Measurements from ENCODE around the gene CCDC8. TPM values are rescaled to one million over a fixed set of nuclear protein-coding genes. Genes with fewer than 3 reads are reported as not detected.
"Not testable (repeated sequence)": the region's sequence is repeated elsewhere in the genome, so short reads cannot be mapped to it uniquely, and the experiment has no call there.

The CCDC8 gene
- total RNA-seq, 3 donors from 2014 or later: 0.75 to 3.4 (median 1.7) TPM

GRCh38 chr19:46448601-46449000 is 35.2 kb upstream of the CCDC8 start:
- Histone ChIP-seq H3K36me3 (ENCODE audit: low read depth) (no peaks in the 10 kb centered on the region), H3K4me3 (no peak overlapping the region), H3K4me1 (ENCODE audit: low read depth) (no peaks in the 10 kb centered on the region), H3K9me3 (no peaks in the 10 kb centered on the region)
- intact Hi-C loops (cut with DNase I, micrococcal nuclease): no loop called here
- no peak for DNase-seq
- TF ChIP-seq, protein P1, sequence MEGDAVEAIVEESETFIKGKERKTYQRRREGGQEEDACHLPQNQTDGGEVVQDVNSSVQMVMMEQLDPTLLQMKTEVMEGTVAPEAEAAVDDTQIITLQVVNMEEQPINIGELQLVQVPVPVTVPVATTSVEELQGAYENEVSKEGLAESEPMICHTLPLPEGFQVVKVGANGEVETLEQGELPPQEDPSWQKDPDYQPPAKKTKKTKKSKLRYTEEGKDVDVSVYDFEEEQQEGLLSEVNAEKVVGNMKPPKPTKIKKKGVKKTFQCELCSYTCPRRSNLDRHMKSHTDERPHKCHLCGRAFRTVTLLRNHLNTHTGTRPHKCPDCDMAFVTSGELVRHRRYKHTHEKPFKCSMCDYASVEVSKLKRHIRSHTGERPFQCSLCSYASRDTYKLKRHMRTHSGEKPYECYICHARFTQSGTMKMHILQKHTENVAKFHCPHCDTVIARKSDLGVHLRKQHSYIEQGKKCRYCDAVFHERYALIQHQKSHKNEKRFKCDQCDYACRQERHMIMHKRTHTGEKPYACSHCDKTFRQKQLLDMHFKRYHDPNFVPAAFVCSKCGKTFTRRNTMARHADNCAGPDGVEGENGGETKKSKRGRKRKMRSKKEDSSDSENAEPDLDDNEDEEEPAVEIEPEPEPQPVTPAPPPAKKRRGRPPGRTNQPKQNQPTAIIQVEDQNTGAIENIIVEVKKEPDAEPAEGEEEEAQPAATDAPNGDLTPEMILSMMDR (IDR thresholded peaks at IDR 0.05): no peak
- no peak for ATAC-seq

- no peaks in the 10 kb centered on the region for H3K9me3 ChIP-seq
- H3K4me1 ChIP-seq (ENCODE audit: low read depth): no peaks in the 10 kb centered on the region
- TF ChIP-seq, protein P1 (IDR thresholded peaks at IDR 0.05): no peak
- no peaks in the 10 kb centered on the region for H3K36me3 ChIP-seq (ENCODE audit: low read depth)
- DNase-seq: no peak
- H3K4me3 ChIP-seq: no peak overlapping the region
- no peak for ATAC-seq
- intact Hi-C loops (cut with DNase I, micrococcal nuclease): no loop called here
These were observed 34.5 kb upstream of the CCDC8 start for GRCh38 chr19:46447824-46448223.

DNA sequence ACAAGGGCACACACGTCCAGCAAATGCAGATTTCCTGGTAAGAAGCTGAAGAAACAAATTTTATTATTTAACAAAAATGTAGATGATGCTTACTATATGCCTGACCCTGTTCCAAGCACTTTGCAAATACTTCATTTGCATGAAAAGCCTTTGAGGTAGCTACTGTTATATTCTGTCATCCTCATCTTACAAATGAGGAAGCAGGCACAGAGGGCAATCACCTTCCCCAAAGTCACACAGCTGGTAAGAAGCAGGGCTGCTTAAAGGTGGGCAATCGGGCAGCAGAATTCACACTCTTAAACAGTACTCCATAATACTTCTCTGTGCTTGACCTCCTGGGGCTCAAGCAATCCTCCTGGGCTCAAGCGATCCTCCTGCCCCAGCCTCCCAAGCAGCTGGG is 33.6 kb upstream of the CCDC8 start:
- intact Hi-C loops (cut with DNase I, micrococcal nuclease): no loop called here
- H3K9me3 ChIP-seq: no peaks in the 10 kb centered on the region
- TF ChIP-seq, protein P1 (IDR thresholded peaks at IDR 0.05): no peak

DNA sequence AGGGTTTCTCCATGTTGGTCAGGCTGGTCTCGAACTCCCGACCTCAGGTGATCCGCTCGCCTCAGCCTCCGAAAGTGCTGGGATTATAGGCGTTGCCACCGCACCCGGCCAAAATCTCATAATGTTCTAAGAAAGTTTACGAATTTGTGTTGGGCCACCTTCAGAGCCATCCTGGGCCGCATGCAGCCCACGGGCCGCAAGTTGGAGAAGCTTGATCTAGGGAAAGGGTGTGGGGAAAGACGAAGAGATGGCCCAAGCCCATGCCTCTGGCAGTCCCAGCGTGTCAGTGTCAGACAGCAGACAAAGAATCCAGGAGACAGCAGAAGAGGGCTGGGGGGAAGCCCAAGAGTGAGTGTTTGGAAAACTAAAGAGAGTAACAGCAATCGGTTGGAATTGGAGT is 32.7 kb upstream of the CCDC8 start:
- H3K36me3 ChIP-seq (ENCODE audit: low read depth): no peaks in the 10 kb centered on the region
- no peak overlapping the region for H3K4me3 ChIP-seq
- no peaks in the 10 kb centered on the region for H3K9me3 ChIP-seq
- no peaks in the 10 kb centered on the region for H3K4me1 ChIP-seq (ENCODE audit: low read depth)
- no peak for DNase-seq
- ATAC-seq: no peak
- intact Hi-C loops (cut with DNase I, micrococcal nuclease): no loop called here
- TF ChIP-seq, protein P1 (IDR thresholded peaks at IDR 0.05): no peak

More for the DNA sequence above, 33.6 kb upstream of the CCDC8 start:
- ATAC-seq: no peak
- DNase-seq: no peak
- H3K36me3 ChIP-seq (ENCODE audit: low read depth): no peaks in the 10 kb centered on the region
- H3K4me1 ChIP-seq (ENCODE audit: low read depth): no peaks in the 10 kb centered on the region
- no peak overlapping the region for H3K4me3 ChIP-seq

- intact Hi-C loops (cut with DNase I, micrococcal nuclease): no loop called here
- no peaks in the 10 kb centered on the region for H3K36me3 ChIP-seq (ENCODE audit: low read depth)
- ATAC-seq (peak; percentile 29), DNase-seq (peak in 1 of 3 donors; percentile 12)
- H3K4me1 ChIP-seq (ENCODE audit: low read depth): no peaks in the 10 kb centered on the region
- H3K9me3 ChIP-seq: no peaks in the 10 kb centered on the region
- TF ChIP-seq, protein P1 (IDR thresholded peaks at IDR 0.05): no peak
- H3K4me3 ChIP-seq: no peak overlapping the region
These were observed 29.6 kb upstream of the CCDC8 start for GRCh38 chr19:46442808-46443450.

GRCh38 chr19:46441866-46442265 is 28.5 kb upstream of the CCDC8 start:
- no peaks in the 10 kb centered on the region for H3K4me1 ChIP-seq (ENCODE audit: low read depth)
- DNase-seq: no peak

GRCh38 chr19:46435689-46436088 is 22.3 kb upstream of the CCDC8 start:
- H3K9me3 ChIP-seq; ATAC-seq; H3K36me3 ChIP-seq (ENCODE audit: low read depth); DNase-seq; H3K4me1 ChIP-seq (ENCODE audit: low read depth); intact Hi-C loops (cut with DNase I, micrococcal nuclease); H3K4me3 ChIP-seq: not testable (repeated sequence)

More at GRCh38 chr19:46441866-46442265, 28.5 kb upstream of the CCDC8 start:
- no peak overlapping the region for H3K4me3 ChIP-seq
- no peaks in the 10 kb centered on the region for H3K9me3 ChIP-seq
- intact Hi-C loops (cut with DNase I, micrococcal nuclease): no loop called here
- TF ChIP-seq, protein P1 (IDR thresholded peaks at IDR 0.05): no peak
- no peaks in the 10 kb centered on the region for H3K36me3 ChIP-seq (ENCODE audit: low read depth)
- ATAC-seq: no peak
